Keratinocyte (primary cell): ENCODE data around the gene SANBR. TPM values are rescaled to one million over a fixed set of nuclear protein-coding genes. Genes with fewer than 3 reads are reported as not detected.

Experiments used
- DNase-seq: peaks from one replicate; pipeline ENCODE4 v3.0.0-alpha.2; 2011; ENCODE audit warnings: low read depth, missing footprints, low spot score
- FAIRE-seq: peaks from 2 replicates; lab custom pipeline; 2011; peaks lifted over from hg19 to GRCh38; lab: Jason Lieb, UNC
- H2AFZ ChIP-seq: 2 replicates; pipeline ENCODE4 v1.6.0; 2012; ENCODE audit warnings: low read length, control low read depth, inconsistent platforms; ENCODE audit not compliant: control insufficient read depth
- H3K27ac ChIP-seq: 2 replicates; pipeline ENCODE4 v1.5.1; 2011; ENCODE audit warnings: low read length; ENCODE audit not compliant: control insufficient read depth, insufficient read depth
- H3K27me3 ChIP-seq: 3 replicates; pipeline ENCODE4 v1.6.0; 2011; ENCODE audit warnings: low read length; ENCODE audit not compliant: control insufficient read depth, insufficient read depth; ENCODE audit errors: extremely low read depth
- H3K36me3 ChIP-seq, 2 experiments: 2 replicates in 1 of 2; 3 replicates in 1 of 2; pipeline ENCODE4 v1.5.1; 2011; ENCODE audit warnings: low read length in 2 of 2, mild to moderate bottlenecking in 1 of 2; ENCODE audit not compliant: control insufficient read depth in 2 of 2, insufficient read depth in 2 of 2; ENCODE audit errors: extremely low read depth in 1 of 2
- H3K4me1 ChIP-seq: 3 replicates; pipeline ENCODE4 v1.5.1; 2011; ENCODE audit warnings: low read length; ENCODE audit not compliant: control insufficient read depth, insufficient read depth; ENCODE audit errors: extremely low read depth
- H3K4me2 ChIP-seq: 3 replicates; pipeline ENCODE4 v1.6.0; 2011; ENCODE audit warnings: low read depth, low read length; ENCODE audit not compliant: control insufficient read depth, insufficient read depth; ENCODE audit errors: extremely low read depth
- H3K4me3 ChIP-seq, 3 experiments: fragments of 200-600 bp in 1 of 3; sonication (generic) in 1 of 3; 2 replicates in 2 of 3; 3 replicates in 1 of 3; pipeline ENCODE4 v1.5.1; 2011 to 2016; ENCODE audit warnings: low read length in 3 of 3, mild to moderate bottlenecking in 3 of 3, control low read depth in 2 of 3, inconsistent platforms in 1 of 3, low read depth in 1 of 3, mixed read lengths in 1 of 3, mixed run types in 1 of 3, moderate library complexity in 1 of 3; ENCODE audit not compliant: control insufficient read depth in 2 of 3, insufficient read depth in 2 of 3; ENCODE audit errors: extremely low read depth in 1 of 3
- H3K79me2 ChIP-seq: 2 replicates; pipeline ENCODE4 v1.6.0; 2012; ENCODE audit warnings: low read length; ENCODE audit not compliant: control insufficient read depth, insufficient read depth
- H3K9ac ChIP-seq: 3 replicates; pipeline ENCODE4 v1.6.0; 2011; ENCODE audit warnings: low read length; ENCODE audit not compliant: control insufficient read depth, insufficient read depth; ENCODE audit errors: extremely low read depth
- H3K9me1 ChIP-seq: 3 replicates; pipeline ENCODE4 v1.6.0; 2011; ENCODE audit warnings: low read length; ENCODE audit not compliant: control insufficient read depth, insufficient read depth; ENCODE audit errors: extremely low read depth
- H3K9me3 ChIP-seq: 2 replicates; pipeline ENCODE4 v1.5.1; 2012; ENCODE audit warnings: low read depth, low read length; ENCODE audit not compliant: control insufficient read depth
- H4K20me1 ChIP-seq: 3 replicates; pipeline ENCODE4 v1.6.0; 2011; ENCODE audit warnings: low read length; ENCODE audit not compliant: control insufficient read depth, insufficient read depth; ENCODE audit errors: extremely low read depth
- EZH2 ChIP-seq: IDR thresholded peaks from one replicate; pipeline ENCODE4 v1.6.1; 2012; ENCODE audit warnings: inconsistent platforms, mild to moderate bottlenecking, low read length, moderate library complexity
- dilution Hi-C: fragments of 300-500 bp; cut with MboI; formaldehyde crosslinking; loops from one replicate; pipeline ENCODE4 v1.7.0; 2020; ENCODE audit warnings: low sequenced_read_pairs; ENCODE audit not compliant: extremely low pct_ligation_motif_present
- polyA plus RNA-seq, 5 experiments: library from polyadenylated mRNA; depleted of rRNA in 3 of 5; stranded (reverse) in 3 of 5; stranded (forward) in 1 of 5; unstranded in 1 of 5; fragments of >200 nt; gene quantifications; 1 replicate in 1 of 5; 2 replicates in 3 of 5; 3 replicates in 1 of 5; pipeline versions ENCODE4 v1.2.1 to v1.2.3, GENCODE V29; 2011 to 2012; ENCODE audit warnings: missing spikeins in 2 of 5, low read depth in 1 of 5, low replicate concordance in 1 of 5
- TF ChIP-seq, protein P1 (sequence below), 3 experiments: IDR thresholded peaks in 1 of 3; conservative IDR thresholded peaks in 1 of 3; optimal IDR thresholded peaks in 1 of 3; 2 replicates in 2 of 3; 3 replicates in 1 of 3; pipeline versions ENCODE3 to v1.5.1; 2011; ENCODE audit warnings: low read length in 3 of 3, mild to moderate bottlenecking in 3 of 3, moderate library complexity in 2 of 3, control low read depth in 1 of 3, inconsistent platforms in 1 of 3; ENCODE audit not compliant: insufficient read depth in 2 of 3; ENCODE audit errors: extremely low read depth in 1 of 3

SANBR gene
- polyA plus RNA-seq, 1 donor (not counting 4 experiments of a cell fraction or from before 2014, with no cell fraction given), result 7.0 TPM

GRCh38 chr2:61109291-61109690, 43.6 kb downstream of the SANBR start:
- no peak for FAIRE-seq
- H2AFZ ChIP-seq, result no peak overlapping the region
- no peaks in the 10 kb centered on the region for H3K9me3 ChIP-seq
- H3K36me3 ChIP-seq, result no peaks in the 10 kb centered on the region
- H3K27me3 ChIP-seq, result no peaks in the 10 kb centered on the region
- no peak for DNase-seq
- H3K4me2 ChIP-seq, result no peak overlapping the region
- no peak overlapping the region for H3K4me3 ChIP-seq
- no peak overlapping the region for H3K9ac ChIP-seq
- dilution Hi-C loops, result no loop called here
- TF ChIP-seq, protein P1, sequence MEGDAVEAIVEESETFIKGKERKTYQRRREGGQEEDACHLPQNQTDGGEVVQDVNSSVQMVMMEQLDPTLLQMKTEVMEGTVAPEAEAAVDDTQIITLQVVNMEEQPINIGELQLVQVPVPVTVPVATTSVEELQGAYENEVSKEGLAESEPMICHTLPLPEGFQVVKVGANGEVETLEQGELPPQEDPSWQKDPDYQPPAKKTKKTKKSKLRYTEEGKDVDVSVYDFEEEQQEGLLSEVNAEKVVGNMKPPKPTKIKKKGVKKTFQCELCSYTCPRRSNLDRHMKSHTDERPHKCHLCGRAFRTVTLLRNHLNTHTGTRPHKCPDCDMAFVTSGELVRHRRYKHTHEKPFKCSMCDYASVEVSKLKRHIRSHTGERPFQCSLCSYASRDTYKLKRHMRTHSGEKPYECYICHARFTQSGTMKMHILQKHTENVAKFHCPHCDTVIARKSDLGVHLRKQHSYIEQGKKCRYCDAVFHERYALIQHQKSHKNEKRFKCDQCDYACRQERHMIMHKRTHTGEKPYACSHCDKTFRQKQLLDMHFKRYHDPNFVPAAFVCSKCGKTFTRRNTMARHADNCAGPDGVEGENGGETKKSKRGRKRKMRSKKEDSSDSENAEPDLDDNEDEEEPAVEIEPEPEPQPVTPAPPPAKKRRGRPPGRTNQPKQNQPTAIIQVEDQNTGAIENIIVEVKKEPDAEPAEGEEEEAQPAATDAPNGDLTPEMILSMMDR (optimal IDR thresholded peaks at IDR 0.05 in 1 of 3, IDR thresholded peaks at IDR 0.05 in 1 of 3, conservative IDR thresholded peaks at IDR 0.05 in 1 of 3; ENCODE audit: extremely low read depth in 1 of 3, insufficient read depth in 2 of 3, low read length in 3 of 3), result no peak
- TF ChIP-seq EZH2, result no peak
- H3K4me1 ChIP-seq, result no peaks in the 10 kb centered on the region
- H3K79me2 ChIP-seq, result no peaks in the 10 kb centered on the region
- H3K27ac ChIP-seq, result no peak overlapping the region
- H3K9me1 ChIP-seq, result no peaks in the 10 kb centered on the region
- no peaks in the 10 kb centered on the region for H4K20me1 ChIP-seq

GRCh38 chr2:61111708-61112107, 46.0 kb downstream of the SANBR start:
- Histone ChIP-seq H2AFZ (no peak overlapping the region), H3K9ac (no peak overlapping the region), H3K79me2 (no peaks in the 10 kb centered on the region), H3K27ac (no peak overlapping the region), H3K4me2 (no peak overlapping the region), H3K4me1 (no peaks in the 10 kb centered on the region), H3K4me3 (no peak overlapping the region), H4K20me1 (no peaks in the 10 kb centered on the region), H3K9me1 (no peaks in the 10 kb centered on the region), H3K27me3 (no peaks in the 10 kb centered on the region), H3K36me3 (no peaks in the 10 kb centered on the region), H3K9me3 (no peaks in the 10 kb centered on the region)
- DNase-seq (no peak), FAIRE-seq (no peak)
- no peak for TF ChIP-seq EZH2
- TF ChIP-seq, protein P1 (optimal IDR thresholded peaks at IDR 0.05 in 1 of 3, IDR thresholded peaks at IDR 0.05 in 1 of 3, conservative IDR thresholded peaks at IDR 0.05 in 1 of 3; ENCODE audit: extremely low read depth in 1 of 3, insufficient read depth in 2 of 3, low read length in 3 of 3), result no peak
- dilution Hi-C loops, result no loop called here
